CMK (cell line): Measurements from ENCODE around the gene ADNP.

Experiments used
- DNase-seq: peaks from one replicate; pipeline ENCODE4 v3.0.0-alpha.2; 2010; ENCODE audit warnings: low read depth

ADNP gene

DNA sequence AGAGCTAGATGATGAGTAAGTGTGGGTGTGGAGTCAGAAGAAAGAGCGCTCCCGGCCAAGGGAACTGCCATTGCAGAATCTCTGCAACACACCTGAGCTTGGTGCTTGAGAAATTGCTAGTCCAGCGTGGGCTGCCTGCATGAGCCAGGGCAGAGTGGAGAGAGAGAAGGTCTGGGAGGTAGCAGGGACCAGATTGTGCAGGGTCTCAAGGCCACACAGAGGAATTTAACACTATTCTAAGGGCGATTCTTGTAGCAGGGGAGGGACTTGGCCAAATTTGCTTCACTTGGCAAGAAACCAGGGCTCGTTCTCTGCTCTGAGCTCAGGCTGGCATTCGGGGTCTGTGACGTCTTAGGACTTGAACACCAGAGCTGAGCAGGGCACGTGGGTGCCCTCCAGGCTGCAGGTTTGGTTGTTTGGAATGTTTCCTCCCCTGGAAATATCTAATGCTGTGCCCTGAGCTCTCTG is 82.9 kb downstream of the ADNP start:
- DNase-seq: no peak

- DNase-seq: no peak
Observed at GRCh38 chr20:50845566-50846215, 85.5 kb downstream of the ADNP start.

GRCh38 chr20:50844430-50845100 is 86.7 kb downstream of the ADNP start:
- no peak for DNase-seq

GRCh38 chr20:50843331-50844276 is 87.6 kb downstream of the ADNP start:
- DNase-seq: no peak

GRCh38 chr20:50842821-50843220 is 88.4 kb downstream of the ADNP start:
- DNase-seq: no peak
